ENCODE results near the gene IL1RAP. TPM values are rescaled to one million over a fixed set of nuclear protein-coding genes. Genes with fewer than 3 reads are reported as not detected.

The IL1RAP gene
- total and polyA plus RNA-seq, 9 of the 15 experiments (the other 6 are each of a cell fraction or from before 2014, with no cell fraction given), result 0.23 to 1.8 (median 0.88) TPM

DNA sequence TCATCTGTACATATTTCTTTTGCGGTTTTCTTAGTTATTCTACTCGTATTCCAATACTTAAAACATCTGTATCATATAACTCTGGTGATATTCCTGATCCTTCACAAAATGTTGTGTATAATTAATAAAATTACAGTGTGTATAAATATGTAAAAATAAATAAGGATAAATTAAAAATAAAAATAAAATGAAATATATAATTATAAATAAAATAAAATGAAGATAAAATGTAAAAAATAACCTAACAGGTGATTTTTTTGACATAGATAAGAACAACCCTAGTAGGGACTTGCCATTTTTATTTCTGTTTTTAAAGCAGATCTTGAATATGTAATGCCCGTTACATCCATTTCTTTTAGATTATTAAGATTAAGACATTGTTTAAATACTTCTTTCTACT lies 25.6 kb downstream of the IL1RAP start:
- ChIA-PET CTCF (ENCODE audit: low intra/inter-chr PET ratio) (no interaction called here), POLR2A (no interaction called here)
- 0 out of 2 replicates have a peak, but pooled peaks cover 1% of the 10 kb centered on the region for H3K9me3 ChIP-seq (replicated peaks; ENCODE audit: control insufficient read depth, insufficient read depth, low read depth, low read length)
- H2AFZ ChIP-seq (ENCODE audit: low read depth, low read length), result no peak overlapping the region
- H3K4me3 ChIP-seq, result no peak overlapping the region
- intact Hi-C loops (cut with micrococcal nuclease) (no loop called here), in situ Hi-C loops (cut with MboI) (no loop called here)
- WGBS (ENCODE audit: insufficient coverage, low coverage, missing lambda C conversion rate), result 2% methylated on average over 3 of the region's 3 CpGs
- no peak for ATAC-seq
- H3K9ac ChIP-seq (ENCODE audit: insufficient read depth in 1 of 2, low read depth in 2 of 2, low read length in 2 of 2), result no peak overlapping the region
- H4K20me1 ChIP-seq (replicated peaks; ENCODE audit: control insufficient read depth, insufficient read depth, low read length), result no peaks in the 10 kb centered on the region
- no peak for FAIRE-seq
- no peaks in the 10 kb centered on the region for H3K27me3 ChIP-seq (ENCODE audit: control insufficient read depth in 2 of 2, insufficient read depth in 2 of 2, low read length in 2 of 2)
- no peaks in the 10 kb centered on the region for H3K4me1 ChIP-seq (replicated peaks in 1 of 2; ENCODE audit: control insufficient read depth in 2 of 2, insufficient read depth in 2 of 2, low read length in 2 of 2)
- DNase-seq (ENCODE audit: extremely low read depth in 1 of 4, low spot score in 3 of 4), result no peak
- H3K36me3 ChIP-seq (ENCODE audit: control insufficient read depth, insufficient read depth, low read length), result no peaks in the 10 kb centered on the region
- no peak overlapping the region for H3K4me2 ChIP-seq (ENCODE audit: insufficient read depth, low read length)
- no peak overlapping the region for H3K27ac ChIP-seq (ENCODE audit: extremely low read depth, low read depth, low read length)
- H3K79me2 ChIP-seq (ENCODE audit: control insufficient read depth, insufficient read depth, low read length), result no peaks in the 10 kb centered on the region
- no peaks in the 10 kb centered on the region for H3K9me1 ChIP-seq (ENCODE audit: control insufficient read depth, insufficient read depth, low read length)
- BruUV-seq (replicated peaks), result no TSS peak
- no peak for TF ChIP-seq RUNX1 (IDR thresholded peaks at IDR 0.05; ENCODE audit: low read depth)
- no peak for TF ChIP-seq U2AF2 (optimal IDR thresholded peaks at IDR 0.05; ENCODE audit: low read depth, low read length)
- no peak for TF ChIP-seq GTF2E2 (tag; IDR thresholded peaks at IDR 0.05)
- TF ChIP-seq, protein P1, sequence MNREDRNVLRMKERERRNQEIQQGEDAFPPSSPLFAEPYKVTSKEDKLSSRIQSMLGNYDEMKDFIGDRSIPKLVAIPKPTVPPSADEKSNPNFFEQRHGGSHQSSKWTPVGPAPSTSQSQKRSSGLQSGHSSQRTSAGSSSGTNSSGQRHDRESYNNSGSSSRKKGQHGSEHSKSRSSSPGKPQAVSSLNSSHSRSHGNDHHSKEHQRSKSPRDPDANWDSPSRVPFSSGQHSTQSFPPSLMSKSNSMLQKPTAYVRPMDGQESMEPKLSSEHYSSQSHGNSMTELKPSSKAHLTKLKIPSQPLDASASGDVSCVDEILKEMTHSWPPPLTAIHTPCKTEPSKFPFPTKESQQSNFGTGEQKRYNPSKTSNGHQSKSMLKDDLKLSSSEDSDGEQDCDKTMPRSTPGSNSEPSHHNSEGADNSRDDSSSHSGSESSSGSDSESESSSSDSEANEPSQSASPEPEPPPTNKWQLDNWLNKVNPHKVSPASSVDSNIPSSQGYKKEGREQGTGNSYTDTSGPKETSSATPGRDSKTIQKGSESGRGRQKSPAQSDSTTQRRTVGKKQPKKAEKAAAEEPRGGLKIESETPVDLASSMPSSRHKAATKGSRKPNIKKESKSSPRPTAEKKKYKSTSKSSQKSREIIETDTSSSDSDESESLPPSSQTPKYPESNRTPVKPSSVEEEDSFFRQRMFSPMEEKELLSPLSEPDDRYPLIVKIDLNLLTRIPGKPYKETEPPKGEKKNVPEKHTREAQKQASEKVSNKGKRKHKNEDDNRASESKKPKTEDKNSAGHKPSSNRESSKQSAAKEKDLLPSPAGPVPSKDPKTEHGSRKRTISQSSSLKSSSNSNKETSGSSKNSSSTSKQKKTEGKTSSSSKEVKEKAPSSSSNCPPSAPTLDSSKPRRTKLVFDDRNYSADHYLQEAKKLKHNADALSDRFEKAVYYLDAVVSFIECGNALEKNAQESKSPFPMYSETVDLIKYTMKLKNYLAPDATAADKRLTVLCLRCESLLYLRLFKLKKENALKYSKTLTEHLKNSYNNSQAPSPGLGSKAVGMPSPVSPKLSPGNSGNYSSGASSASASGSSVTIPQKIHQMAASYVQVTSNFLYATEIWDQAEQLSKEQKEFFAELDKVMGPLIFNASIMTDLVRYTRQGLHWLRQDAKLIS (CRISPR knock-in tag; IDR thresholded peaks at IDR 0.05), result no peak
- TF ChIP-seq BDP1 (IDR thresholded peaks at IDR 0.05; ENCODE audit: insufficient read depth, insufficient read length), result no peak
- TF ChIP-seq ZNF644 (tag; IDR thresholded peaks at IDR 0.05; ENCODE audit: low read depth), result no peak
- TF ChIP-seq RAD21 (CRISPR knock-in tag; conservative IDR thresholded peaks at IDR 0.05 in 1 of 2, IDR thresholded peaks at IDR 0.05 in 1 of 2), result no peak
- TF ChIP-seq POLR2AphosphoS2 (IDR thresholded peaks at IDR 0.05; ENCODE audit: low read length), result no peak
- no peak for TF ChIP-seq ZBTB17 (CRISPR knock-in tag; IDR thresholded peaks at IDR 0.05)
- TF ChIP-seq CSDE1 (IDR thresholded peaks at IDR 0.05), result no peak
- TF ChIP-seq, protein P2, sequence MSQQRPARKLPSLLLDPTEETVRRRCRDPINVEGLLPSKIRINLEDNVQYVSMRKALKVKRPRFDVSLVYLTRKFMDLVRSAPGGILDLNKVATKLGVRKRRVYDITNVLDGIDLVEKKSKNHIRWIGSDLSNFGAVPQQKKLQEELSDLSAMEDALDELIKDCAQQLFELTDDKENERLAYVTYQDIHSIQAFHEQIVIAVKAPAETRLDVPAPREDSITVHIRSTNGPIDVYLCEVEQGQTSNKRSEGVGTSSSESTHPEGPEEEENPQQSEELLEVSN (IDR thresholded peaks at IDR 0.05; ENCODE audit: borderline replicate concordance in 1 of 2, extremely low read depth in 1 of 2, insufficient read depth in 1 of 2, insufficient read length in 1 of 2, low read depth in 1 of 2, low read length in 1 of 2, poor library complexity in 1 of 2, severe bottlenecking in 1 of 2), result no peak
- TF ChIP-seq, protein P3, sequence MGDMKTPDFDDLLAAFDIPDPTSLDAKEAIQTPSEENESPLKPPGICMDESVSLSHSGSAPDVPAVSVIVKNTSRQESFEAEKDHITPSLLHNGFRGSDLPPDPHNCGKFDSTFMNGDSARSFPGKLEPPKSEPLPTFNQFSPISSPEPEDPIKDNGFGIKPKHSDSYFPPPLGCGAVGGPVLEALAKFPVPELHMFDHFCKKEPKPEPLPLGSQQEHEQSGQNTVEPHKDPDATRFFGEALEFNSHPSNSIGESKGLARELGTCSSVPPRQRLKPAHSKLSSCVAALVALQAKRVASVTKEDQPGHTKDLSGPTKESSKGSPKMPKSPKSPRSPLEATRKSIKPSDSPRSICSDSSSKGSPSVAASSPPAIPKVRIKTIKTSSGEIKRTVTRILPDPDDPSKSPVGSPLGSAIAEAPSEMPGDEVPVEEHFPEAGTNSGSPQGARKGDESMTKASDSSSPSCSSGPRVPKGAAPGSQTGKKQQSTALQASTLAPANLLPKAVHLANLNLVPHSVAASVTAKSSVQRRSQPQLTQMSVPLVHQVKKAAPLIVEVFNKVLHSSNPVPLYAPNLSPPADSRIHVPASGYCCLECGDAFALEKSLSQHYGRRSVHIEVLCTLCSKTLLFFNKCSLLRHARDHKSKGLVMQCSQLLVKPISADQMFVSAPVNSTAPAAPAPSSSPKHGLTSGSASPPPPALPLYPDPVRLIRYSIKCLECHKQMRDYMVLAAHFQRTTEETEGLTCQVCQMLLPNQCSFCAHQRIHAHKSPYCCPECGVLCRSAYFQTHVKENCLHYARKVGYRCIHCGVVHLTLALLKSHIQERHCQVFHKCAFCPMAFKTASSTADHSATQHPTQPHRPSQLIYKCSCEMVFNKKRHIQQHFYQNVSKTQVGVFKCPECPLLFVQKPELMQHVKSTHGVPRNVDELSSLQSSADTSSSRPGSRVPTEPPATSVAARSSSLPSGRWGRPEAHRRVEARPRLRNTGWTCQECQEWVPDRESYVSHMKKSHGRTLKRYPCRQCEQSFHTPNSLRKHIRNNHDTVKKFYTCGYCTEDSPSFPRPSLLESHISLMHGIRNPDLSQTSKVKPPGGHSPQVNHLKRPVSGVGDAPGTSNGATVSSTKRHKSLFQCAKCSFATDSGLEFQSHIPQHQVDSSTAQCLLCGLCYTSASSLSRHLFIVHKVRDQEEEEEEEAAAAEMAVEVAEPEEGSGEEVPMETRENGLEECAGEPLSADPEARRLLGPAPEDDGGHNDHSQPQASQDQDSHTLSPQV (IDR thresholded peaks at IDR 0.05), result no peak
- TF ChIP-seq MEIS2 (IDR thresholded peaks at IDR 0.05; ENCODE audit: partially characterized antibody), result no peak
- TF ChIP-seq EP400 (IDR thresholded peaks at IDR 0.05), result no peak
- no peak for TF ChIP-seq ZKSCAN3 (CRISPR knock-in tag; IDR thresholded peaks at IDR 0.05)
